H1 (cell line): ENCODE data around the gene C1S. TPM values are rescaled to one million over a fixed set of nuclear protein-coding genes. Genes with fewer than 3 reads are reported as not detected.

Experiments
- BACH1 ChIP-seq: IDR thresholded peaks from 2 replicates; pipeline ENCODE4 v1.6.1; 2012; ENCODE audit warnings: low read length, improper control_type of control experiment
- CHD2 ChIP-seq: IDR thresholded peaks from 2 replicates; pipeline ENCODE4 v1.6.1; 2012; ENCODE audit warnings: low read length, improper control_type of control experiment
- CREB1 ChIP-seq: IDR thresholded peaks from 2 replicates; pipeline ENCODE4 v1.6.1; 2012; ENCODE audit warnings: inconsistent platforms
- FOSL1 ChIP-seq: IDR thresholded peaks from 2 replicates; pipeline ENCODE4 v1.6.1; 2011; ENCODE audit warnings: mild to moderate bottlenecking, low read depth, low read length, moderate library complexity; ENCODE audit not compliant: insufficient read depth
- GABPA ChIP-seq: IDR thresholded peaks from 2 replicates; pipeline ENCODE4 v1.6.1; 2011; ENCODE audit warnings: mild to moderate bottlenecking, low read length, moderate library complexity, borderline replicate concordance; ENCODE audit not compliant: insufficient read depth
- JUN ChIP-seq: IDR thresholded peaks from 2 replicates; pipeline ENCODE4 v1.6.1; 2011; ENCODE audit warnings: low read depth, mild to moderate bottlenecking, improper control_type of control experiment, low read length
- JUND ChIP-seq: IDR thresholded peaks from 2 replicates; pipeline ENCODE4 v1.6.1; 2011; ENCODE audit warnings: mild to moderate bottlenecking, improper control_type of control experiment, low read length
- NRF1 ChIP-seq: IDR thresholded peaks from 2 replicates; pipeline ENCODE4 v1.6.1; 2011; ENCODE audit warnings: mild to moderate bottlenecking, low read depth, low read length, improper control_type of control experiment
- POLR2A ChIP-seq, 2 experiments: IDR thresholded peaks; 1 replicate in 1 of 2; 2 replicates in 1 of 2; pipeline ENCODE4 v1.6.1; 2011; ENCODE audit warnings: low read depth in 2 of 2, low read length in 2 of 2, mild to moderate bottlenecking in 2 of 2; ENCODE audit errors: control extremely low read depth in 1 of 2
- POLR2AphosphoS5 ChIP-seq: IDR thresholded peaks from 2 replicates; pipeline ENCODE4 v1.6.1; 2011; ENCODE audit warnings: low read depth, low read length
- POU5F1 ChIP-seq: IDR thresholded peaks from 2 replicates; pipeline ENCODE4 v1.6.1; 2011; ENCODE audit warnings: low read depth, mild to moderate bottlenecking, low read length, moderate library complexity
- RBBP5 ChIP-seq: IDR thresholded peaks from 2 replicates; pipeline ENCODE4 v1.7.1; 2012; ENCODE audit warnings: low read depth, mild to moderate bottlenecking, inconsistent platforms, low read length, moderate library complexity, borderline replicate concordance
- RXRA ChIP-seq: IDR thresholded peaks from 2 replicates; pipeline ENCODE4 v1.6.1; 2011; ENCODE audit warnings: low read depth, mild to moderate bottlenecking, low read length, moderate library complexity; ENCODE audit not compliant: insufficient read depth
- SAP30 ChIP-seq: fragments of 300-600 bp; sonication (generic); IDR thresholded peaks from 2 replicates; pipeline ENCODE4 v1.7.1; 2012; ENCODE audit warnings: low read length, moderate library complexity, mild to moderate bottlenecking, inconsistent platforms; ENCODE audit not compliant: insufficient read depth, insufficient replicate concordance
- SIN3A ChIP-seq, 2 experiments: IDR thresholded peaks in 1 of 2; conservative IDR thresholded peaks in 1 of 2; 2 replicates each; pipeline ENCODE4 v1.6.1; 2011 to 2012; ENCODE audit warnings: low read length in 2 of 2, improper control_type of control experiment in 1 of 2, low read depth in 1 of 2, mild to moderate bottlenecking in 1 of 2
- SIX5 ChIP-seq: IDR thresholded peaks from 2 replicates; pipeline ENCODE4 v1.6.1; 2011; ENCODE audit warnings: mild to moderate bottlenecking, low read depth, low read length
- SP1 ChIP-seq: IDR thresholded peaks from 2 replicates; pipeline ENCODE4 v1.6.1; 2011; ENCODE audit warnings: low read depth, low read length
- SP2 ChIP-seq: IDR thresholded peaks from 2 replicates; pipeline ENCODE4 v1.6.1; 2012; ENCODE audit warnings: mild to moderate bottlenecking, low read length, inconsistent platforms
- SP4 ChIP-seq: IDR thresholded peaks from 2 replicates; pipeline ENCODE4 v1.6.1; 2012; ENCODE audit warnings: low read length, inconsistent platforms
- SUZ12 ChIP-seq: fragments of 200-600 bp; sonication (generic); IDR thresholded peaks from 2 replicates; pipeline ENCODE4 v1.6.1; 2012; ENCODE audit warnings: mild to moderate bottlenecking, inconsistent platforms, low read length, moderate library complexity, mixed read lengths
- TCF12 ChIP-seq: IDR thresholded peaks from 2 replicates; pipeline ENCODE4 v1.6.1; 2011; ENCODE audit warnings: low read depth, mild to moderate bottlenecking, low read length
- polyA plus RNA-seq, 7 experiments: library from polyadenylated mRNA; depleted of rRNA in 3 of 7; stranded (reverse) in 5 of 7; unstranded in 2 of 7; fragments of >200 nt in 5 of 7; fragments of 200-250 nt in 2 of 7; gene quantifications; 1 replicate in 5 of 7; 2 replicates in 1 of 7; 4 replicates in 1 of 7; pipeline versions ENCODE4 v1.2.1 to v1.2.3, GENCODE V29; 2011 to 2013; ENCODE audit warnings: missing spikeins in 2 of 7, mixed read lengths in 2 of 7
- total RNA-seq: library from RNA; stranded (reverse); fragmentation: NEBNext Ultra II Directional; extraction: Animal tissue kit (Norgen Biotek cat#: 25700); gene quantifications from 2 replicates; pipeline ENCODE4 v1.2.1, GENCODE V29; 2021
- TF ChIP-seq, protein P1 (sequence below): IDR thresholded peaks from 2 replicates; pipeline ENCODE4 v1.6.1; 2012; ENCODE audit warnings: inconsistent platforms
- TF ChIP-seq, protein P2 (sequence below): IDR thresholded peaks from 2 replicates; pipeline ENCODE4 v1.6.1; 2012; ENCODE audit warnings: low read length, inconsistent platforms

C1S gene
- total and polyA plus RNA-seq, 2 of the 8 experiments (the other 6 are each of a cell fraction or from before 2014, with no cell fraction given) = 4.4 to 7.3 TPM

GRCh38 chr12:7018350-7019042, 42.0 kb upstream of the C1S start, which contains the start of gene LPCAT3 (continued):
- no peak for TF ChIP-seq GABPA
- no peak for TF ChIP-seq JUN
- no peak for TF ChIP-seq SIX5
- TF ChIP-seq SP4 = peak; percentile 87
- no peak; the same call in 1 of the 2 replicates for TF ChIP-seq CHD2
- no peak for TF ChIP-seq SIN3A (conservative IDR thresholded peaks at IDR 0.05 in 1 of 2, IDR thresholded peaks at IDR 0.05 in 1 of 2; ENCODE audit: low read depth in 1 of 2, low read length in 2 of 2)
- peak; percentile 100 for TF ChIP-seq RXRA
- no peak for TF ChIP-seq TCF12
- TF ChIP-seq POLR2AphosphoS5 = no peak
- TF ChIP-seq SAP30 = no peak
- TF ChIP-seq, protein P1, sequence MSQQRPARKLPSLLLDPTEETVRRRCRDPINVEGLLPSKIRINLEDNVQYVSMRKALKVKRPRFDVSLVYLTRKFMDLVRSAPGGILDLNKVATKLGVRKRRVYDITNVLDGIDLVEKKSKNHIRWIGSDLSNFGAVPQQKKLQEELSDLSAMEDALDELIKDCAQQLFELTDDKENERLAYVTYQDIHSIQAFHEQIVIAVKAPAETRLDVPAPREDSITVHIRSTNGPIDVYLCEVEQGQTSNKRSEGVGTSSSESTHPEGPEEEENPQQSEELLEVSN = peak; percentile 36; the same call in 1 of the 2 replicates
- peak; percentile 76; the same call in 1 of the 2 replicates for TF ChIP-seq RBBP5
- no peak for TF ChIP-seq BACH1
- peak; percentile 64 for TF ChIP-seq SP1
- TF ChIP-seq POU5F1 = no peak
- no peak for TF ChIP-seq FOSL1
- TF ChIP-seq NRF1 = peak; percentile 52
- TF ChIP-seq SUZ12 = no peak
- peak; percentile 13 to 37; a peak in 2 of 3 replicates for TF ChIP-seq POLR2A (IDR thresholded peaks at IDR 0.05; ENCODE audit: control extremely low read depth in 1 of 2, low read depth in 2 of 2, low read length in 2 of 2)
- TF ChIP-seq, protein P2, sequence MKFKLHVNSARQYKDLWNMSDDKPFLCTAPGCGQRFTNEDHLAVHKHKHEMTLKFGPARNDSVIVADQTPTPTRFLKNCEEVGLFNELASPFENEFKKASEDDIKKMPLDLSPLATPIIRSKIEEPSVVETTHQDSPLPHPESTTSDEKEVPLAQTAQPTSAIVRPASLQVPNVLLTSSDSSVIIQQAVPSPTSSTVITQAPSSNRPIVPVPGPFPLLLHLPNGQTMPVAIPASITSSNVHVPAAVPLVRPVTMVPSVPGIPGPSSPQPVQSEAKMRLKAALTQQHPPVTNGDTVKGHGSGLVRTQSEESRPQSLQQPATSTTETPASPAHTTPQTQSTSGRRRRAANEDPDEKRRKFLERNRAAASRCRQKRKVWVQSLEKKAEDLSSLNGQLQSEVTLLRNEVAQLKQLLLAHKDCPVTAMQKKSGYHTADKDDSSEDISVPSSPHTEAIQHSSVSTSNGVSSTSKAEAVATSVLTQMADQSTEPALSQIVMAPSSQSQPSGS = no peak
- no peak for TF ChIP-seq SP2
- peak; percentile 18 for TF ChIP-seq CREB1
- TF ChIP-seq JUND = no peak
